ENCODE data around the gene AK6. TPM values are rescaled to one million over a fixed set of nuclear protein-coding genes. Genes with fewer than 3 reads are reported as not detected.

Gene AK6
- total RNA-seq, 3 donors from 2014 or later (not counting 1 experiment from before 2014, with no cell fraction given) = 5.8 to 10.8 (median 9.7) TPM

DNA sequence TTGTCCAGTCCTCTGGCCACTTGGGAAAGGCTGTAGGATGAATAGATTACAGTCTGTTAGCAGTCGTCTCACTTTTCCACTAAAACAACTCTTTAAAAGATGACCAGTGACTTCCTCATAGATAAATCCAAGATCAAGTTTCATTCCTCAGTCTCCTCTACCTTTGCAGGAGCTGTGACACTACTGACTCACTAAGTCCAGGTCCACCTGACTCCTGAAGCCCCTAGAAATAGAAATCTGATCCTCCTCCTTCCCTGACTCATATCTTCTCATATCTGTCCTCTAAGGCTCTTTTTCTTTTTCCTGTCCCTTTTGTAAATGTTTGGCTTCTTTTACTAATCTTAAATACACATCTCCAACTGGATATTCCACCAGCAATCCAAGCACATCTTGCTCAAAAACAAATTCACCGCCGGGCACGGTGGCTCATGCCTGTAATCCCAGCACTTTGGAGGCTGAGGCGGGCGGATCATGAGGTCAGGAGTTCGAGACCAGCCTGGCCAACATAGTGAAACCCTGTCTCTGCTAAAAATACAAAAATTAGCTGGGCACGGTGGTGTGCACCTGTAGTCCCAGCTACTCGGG is 39.3 kb downstream of the AK6 start:
- H3K4me1 Mint-ChIP-seq = peaks cover 10 to 19% of the 10 kb centered on the region in 2 donors
- Histone ChIP-seq H3K9me3 (ENCODE audit: control insufficient read depth, insufficient read depth, low read length) (no peaks in the 10 kb centered on the region), H3K27me3 (ENCODE audit: control insufficient read depth, insufficient read depth, low read length) (no peaks in the 10 kb centered on the region), H3K4me3 (ENCODE audit: low read length) (no peak overlapping the region), H3K36me3 (ENCODE audit: control insufficient read depth, insufficient read depth, low read length) (no peaks in the 10 kb centered on the region), H3K4me1 (ENCODE audit: control insufficient read depth, insufficient read depth, low read length) (peaks cover 11% of the 10 kb centered on the region), H3K27ac (ENCODE audit: low read length) (no peak overlapping the region)
- no peak overlapping the region for H3K27ac Mint-ChIP-seq
- WGBS (ENCODE audit: insufficient coverage) = 95% methylated on average over 8 of the region's 9 CpGs
- H3K9me3 Mint-ChIP-seq = no peaks in the 10 kb centered on the region
- no peaks in the 10 kb centered on the region for H3K36me3 Mint-ChIP-seq
- TF ChIP-seq, protein P1, sequence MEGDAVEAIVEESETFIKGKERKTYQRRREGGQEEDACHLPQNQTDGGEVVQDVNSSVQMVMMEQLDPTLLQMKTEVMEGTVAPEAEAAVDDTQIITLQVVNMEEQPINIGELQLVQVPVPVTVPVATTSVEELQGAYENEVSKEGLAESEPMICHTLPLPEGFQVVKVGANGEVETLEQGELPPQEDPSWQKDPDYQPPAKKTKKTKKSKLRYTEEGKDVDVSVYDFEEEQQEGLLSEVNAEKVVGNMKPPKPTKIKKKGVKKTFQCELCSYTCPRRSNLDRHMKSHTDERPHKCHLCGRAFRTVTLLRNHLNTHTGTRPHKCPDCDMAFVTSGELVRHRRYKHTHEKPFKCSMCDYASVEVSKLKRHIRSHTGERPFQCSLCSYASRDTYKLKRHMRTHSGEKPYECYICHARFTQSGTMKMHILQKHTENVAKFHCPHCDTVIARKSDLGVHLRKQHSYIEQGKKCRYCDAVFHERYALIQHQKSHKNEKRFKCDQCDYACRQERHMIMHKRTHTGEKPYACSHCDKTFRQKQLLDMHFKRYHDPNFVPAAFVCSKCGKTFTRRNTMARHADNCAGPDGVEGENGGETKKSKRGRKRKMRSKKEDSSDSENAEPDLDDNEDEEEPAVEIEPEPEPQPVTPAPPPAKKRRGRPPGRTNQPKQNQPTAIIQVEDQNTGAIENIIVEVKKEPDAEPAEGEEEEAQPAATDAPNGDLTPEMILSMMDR (IDR thresholded peaks at IDR 0.05) = no peak
- H3K4me3 Mint-ChIP-seq = no peak overlapping the region
- no peak for DNase-seq
- no peaks in the 10 kb centered on the region for H3K27me3 Mint-ChIP-seq (ENCODE audit: low read depth in 2 of 2)
- no peak for ATAC-seq
- intact Hi-C loops (cut with micrococcal nuclease) = no loop called here

DNA sequence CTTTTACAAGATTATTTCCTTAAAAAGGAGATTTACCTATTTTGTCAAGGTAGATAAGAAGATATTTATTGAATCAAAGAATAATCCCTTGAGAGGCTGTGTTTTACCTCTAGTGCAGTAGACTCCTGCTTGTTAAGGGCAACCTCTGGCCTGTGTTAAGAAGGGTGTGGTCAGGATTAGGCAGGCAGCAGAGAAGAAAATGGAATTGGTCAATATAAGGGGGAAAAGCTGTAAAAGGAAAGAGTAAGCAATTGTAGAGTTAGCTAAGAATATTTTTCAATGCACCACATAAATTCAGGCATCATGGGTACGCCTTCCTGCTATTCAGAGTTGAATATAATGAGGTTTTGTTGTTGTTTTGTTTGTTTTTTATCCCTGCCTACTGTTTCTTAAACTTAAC is 43.0 kb downstream of the AK6 start:
- Mint-ChIP-seq H3K27me3 (ENCODE audit: low read depth in 2 of 2) (no peaks in the 10 kb centered on the region), H3K9me3 (no peaks in the 10 kb centered on the region), H3K27ac (no peak overlapping the region), H3K4me3 (no peak overlapping the region), H3K4me1 (no peaks in the 10 kb centered on the region), H3K36me3 (no peaks in the 10 kb centered on the region)
- WGBS (ENCODE audit: insufficient coverage) = no CpG with 5 or more reads among the region's 1 CpG
- no peak overlapping the region for H3K4me3 ChIP-seq (ENCODE audit: low read length)
- no peaks in the 10 kb centered on the region for H3K27me3 ChIP-seq (ENCODE audit: control insufficient read depth, insufficient read depth, low read length)
- no peak overlapping the region for H3K27ac ChIP-seq (ENCODE audit: low read length)
- no peaks in the 10 kb centered on the region for H3K9me3 ChIP-seq (ENCODE audit: control insufficient read depth, insufficient read depth, low read length)
- no peak for DNase-seq
- TF ChIP-seq, protein P1 (IDR thresholded peaks at IDR 0.05) = no peak
- no peaks in the 10 kb centered on the region for H3K4me1 ChIP-seq (ENCODE audit: control insufficient read depth, insufficient read depth, low read length)
- H3K36me3 ChIP-seq (ENCODE audit: control insufficient read depth, insufficient read depth, low read length) = no peaks in the 10 kb centered on the region
- intact Hi-C loops (cut with micrococcal nuclease) = no loop called here
- ATAC-seq = no peak

DNA sequence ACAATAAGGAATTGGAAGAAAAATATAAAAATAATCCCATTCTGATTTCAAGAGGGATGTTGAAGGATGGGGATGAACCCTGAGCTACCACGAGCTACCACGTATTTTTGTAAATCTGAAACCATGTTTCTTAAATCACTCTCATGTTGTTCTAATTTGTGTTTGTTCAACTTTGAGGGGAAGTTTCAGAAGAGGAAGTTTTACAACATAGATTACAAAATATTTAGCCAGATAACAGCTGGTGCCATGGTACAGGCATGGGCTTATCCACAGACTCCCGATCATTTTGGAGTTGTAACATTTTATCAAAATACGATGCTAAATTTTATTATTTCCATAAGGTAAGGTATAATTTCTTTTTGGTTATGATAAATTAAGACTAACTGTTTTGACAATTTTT is 51.9 kb downstream of the AK6 start:
- peaks cover 6% of the 10 kb centered on the region for H3K36me3 Mint-ChIP-seq
- intact Hi-C loops (cut with micrococcal nuclease) = no loop called here
- H3K27me3 Mint-ChIP-seq (ENCODE audit: low read depth in 2 of 2) = no peaks in the 10 kb centered on the region
- Histone ChIP-seq H3K27ac (ENCODE audit: low read length) (no peak overlapping the region), H3K4me1 (ENCODE audit: control insufficient read depth, insufficient read depth, low read length) (no peaks in the 10 kb centered on the region), H3K9me3 (ENCODE audit: control insufficient read depth, insufficient read depth, low read length) (no peaks in the 10 kb centered on the region), H3K4me3 (ENCODE audit: low read length) (no peak overlapping the region), H3K36me3 (ENCODE audit: control insufficient read depth, insufficient read depth, low read length) (peaks cover 8% of the 10 kb centered on the region), H3K27me3 (ENCODE audit: control insufficient read depth, insufficient read depth, low read length) (no peaks in the 10 kb centered on the region)
- ATAC-seq = no peak
- TF ChIP-seq, protein P1 (IDR thresholded peaks at IDR 0.05) = no peak
- H3K4me1 Mint-ChIP-seq = no peaks in the 10 kb centered on the region
- WGBS (ENCODE audit: insufficient coverage) = no CpG with 5 or more reads among the region's 4 CpGs
- H3K27ac Mint-ChIP-seq = no peak overlapping the region
- H3K9me3 Mint-ChIP-seq = no peaks in the 10 kb centered on the region
- no peak overlapping the region for H3K4me3 Mint-ChIP-seq
- DNase-seq = no peak

DNA sequence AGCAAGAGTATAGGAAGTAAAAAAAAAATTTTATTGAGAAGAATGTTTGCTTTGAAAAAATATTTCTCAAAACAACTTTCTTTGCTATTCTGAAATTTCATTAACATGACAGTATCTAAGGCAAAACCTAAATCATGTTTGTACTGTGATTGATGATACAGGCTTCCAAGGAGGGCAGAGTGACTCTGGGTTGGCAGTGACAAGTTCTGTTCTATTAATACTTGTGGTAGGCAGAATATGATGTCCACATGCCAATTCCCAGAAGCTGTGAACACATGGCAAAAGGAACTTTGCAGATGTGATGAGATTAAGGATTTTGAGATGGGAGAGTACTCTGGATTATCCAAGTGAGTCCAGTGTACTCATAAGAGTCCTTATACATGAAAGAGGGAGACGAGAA is 53.3 kb downstream of the AK6 start:
- no peaks in the 10 kb centered on the region for H3K4me1 ChIP-seq (ENCODE audit: control insufficient read depth, insufficient read depth, low read length)
- no peaks in the 10 kb centered on the region for H3K27me3 ChIP-seq (ENCODE audit: control insufficient read depth, insufficient read depth, low read length)
- Mint-ChIP-seq H3K36me3 (peaks cover 6% of the 10 kb centered on the region), H3K27me3 (ENCODE audit: low read depth in 2 of 2) (no peaks in the 10 kb centered on the region), H3K4me1 (no peaks in the 10 kb centered on the region), H3K9me3 (no peaks in the 10 kb centered on the region), H3K27ac (no peak overlapping the region), H3K4me3 (no peak overlapping the region)
- TF ChIP-seq, protein P1 (IDR thresholded peaks at IDR 0.05) = no peak
- peaks cover 8% of the 10 kb centered on the region for H3K36me3 ChIP-seq (ENCODE audit: control insufficient read depth, insufficient read depth, low read length)
- H3K27ac ChIP-seq (ENCODE audit: low read length) = no peak overlapping the region
- intact Hi-C loops (cut with micrococcal nuclease) = no loop called here
- H3K9me3 ChIP-seq (ENCODE audit: control insufficient read depth, insufficient read depth, low read length) = no peaks in the 10 kb centered on the region
- no peak for ATAC-seq
- H3K4me3 ChIP-seq (ENCODE audit: low read length) = no peak overlapping the region
- WGBS (ENCODE audit: insufficient coverage) = 95% methylated on average over 1 of the region's 1 CpG
- DNase-seq = no peak

Data from natural killer cell (primary cell).